HUDEP-2 (cell line): ENCODE measurements around the gene RGS7.
A peak's percentile ranks its signal among the peaks of the same experiment; 100 is the strongest.
"Not testable (repeated sequence)": the region's sequence is repeated elsewhere in the genome, so short reads cannot be mapped to it uniquely, and the experiment has no call there.

Experiments
- DNase-seq, 76 experiments: peaks; one replicate each; lab custom pipeline; 2025; ENCODE audit not compliant: unreplicated experiment in 76 of 76; lab: John Stamatoyannopoulos, UW

RGS7 gene

GRCh38 chr1:240999826-241000225 is 357.2 kb downstream of the RGS7 start:
- no peak for DNase-seq

GRCh38 chr1:240998441-240999015 is 358.5 kb downstream of the RGS7 start:
- no peak for DNase-seq

GRCh38 chr1:240998024-240998423 is 359.0 kb downstream of the RGS7 start:
- no peak for DNase-seq

- DNase-seq, result no peak
Observed at GRCh38 chr1:240993004-240993403, 364.0 kb downstream of the RGS7 start.

GRCh38 chr1:240991230-240991629 is 365.8 kb downstream of the RGS7 start:
- DNase-seq, result no peak

- DNase-seq, result no peak
Observed at GRCh38 chr1:240987928-240988327, 369.1 kb downstream of the RGS7 start.

- DNase-seq, result no peak
Observed at GRCh38 chr1:240985081-240985480, 371.9 kb downstream of the RGS7 start.

GRCh38 chr1:240980342-240980741 is 376.7 kb downstream of the RGS7 start:
- DNase-seq, result no peak

- DNase-seq, result no peak
Observed at GRCh38 chr1:240976685-240977084, 380.3 kb downstream of the RGS7 start.

- DNase-seq, result no peak
Observed at GRCh38 chr1:240973875-240974274, 383.1 kb downstream of the RGS7 start.

- DNase-seq, result not testable (repeated sequence)
Observed at GRCh38 chr1:240972059-240972458, 384.9 kb downstream of the RGS7 start.

GRCh38 chr1:240970253-240970652 is 386.8 kb downstream of the RGS7 start:
- no peak for DNase-seq

GRCh38 chr1:240968864-240969263 is 388.1 kb downstream of the RGS7 start:
- no peak for DNase-seq

- peak in 7 of 76 experiments; percentile 19 to 59 (median 29) for DNase-seq
Observed at GRCh38 chr1:240967070-240967724, 389.8 kb downstream of the RGS7 start.

GRCh38 chr1:240965581-240966091 is 391.4 kb downstream of the RGS7 start:
- DNase-seq, result no peak

GRCh38 chr1:240962086-240962485 is 394.9 kb downstream of the RGS7 start:
- DNase-seq, result no peak

GRCh38 chr1:240956424-240956823 is 400.6 kb downstream of the RGS7 start:
- DNase-seq, result no peak

GRCh38 chr1:240956020-240956419 is 401.0 kb downstream of the RGS7 start:
- no peak for DNase-seq

GRCh38 chr1:240947438-240948224 is 409.4 kb downstream of the RGS7 start:
- peak in 15 of 76 experiments; percentile 1 to 88 (median 63) for DNase-seq

GRCh38 chr1:240946926-240947325 is 410.1 kb downstream of the RGS7 start:
- peak in 13 of 76 experiments; percentile 2 to 74 (median 48) for DNase-seq

- no peak for DNase-seq
Observed at GRCh38 chr1:240942901-240943300, 414.1 kb downstream of the RGS7 start.
